ENCODE measurements around the gene MAGI1. TPM values are rescaled to one million over a fixed set of nuclear protein-coding genes. Genes with fewer than 3 reads are reported as not detected.

MAGI1 gene
- polyA plus RNA-seq, 1 donor, result 31.2 TPM

DNA sequence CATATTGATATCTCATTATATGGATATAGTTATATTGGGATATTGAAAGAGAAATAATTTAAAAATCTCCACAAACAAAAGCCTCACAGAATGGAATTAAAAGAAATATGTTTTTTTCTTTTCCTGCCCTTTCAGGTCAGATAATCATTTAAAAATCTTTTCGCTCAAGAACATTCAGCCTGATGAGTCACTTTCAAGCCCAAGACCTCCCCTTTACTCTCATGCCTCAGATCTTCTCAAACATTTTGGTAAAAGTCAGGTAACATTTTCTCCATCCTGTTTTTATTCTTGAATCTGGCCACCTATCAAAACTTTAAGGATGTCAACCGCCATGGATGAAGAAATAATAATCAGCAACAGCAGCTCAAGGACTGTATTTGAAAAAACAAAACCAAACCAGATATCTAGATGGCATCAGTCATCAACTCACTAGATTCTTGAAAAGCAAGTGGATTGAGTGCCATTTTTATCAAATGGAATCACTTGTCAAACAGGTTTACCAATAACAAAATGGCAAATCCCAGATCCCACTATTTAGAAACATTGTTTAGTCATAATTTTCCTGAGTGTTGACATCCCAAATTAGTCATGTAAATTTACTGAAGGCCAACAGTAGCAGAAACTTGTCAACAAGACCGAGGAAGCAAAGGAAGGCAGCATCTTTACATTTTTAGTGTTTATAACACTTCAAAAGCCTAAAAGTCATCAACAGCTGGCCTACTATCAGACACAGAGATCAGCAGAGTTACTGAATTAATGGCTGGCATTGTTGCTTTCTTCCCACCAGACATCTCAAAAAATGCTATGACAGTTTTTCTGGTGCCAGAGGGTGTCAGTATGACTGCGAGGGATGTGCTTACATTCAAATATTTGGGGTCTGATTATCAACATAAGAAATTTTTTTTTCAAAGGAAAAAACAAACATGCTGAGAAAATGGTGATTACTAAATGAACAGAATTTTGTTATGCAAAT is 444.7 kb downstream of the MAGI1 start:
- Histone ChIP-seq H3K4me1 (ENCODE audit: control insufficient read depth, insufficient read depth, low read length) (no peaks in the 10 kb centered on the region), H3K27ac (ENCODE audit: low read length) (no peak overlapping the region), H3K9me3 (ENCODE audit: control insufficient read depth, low read depth, low read length) (no peaks in the 10 kb centered on the region), H3K36me3 (ENCODE audit: control insufficient read depth, insufficient read depth, low read length) (no peaks in the 10 kb centered on the region), H3K27me3 (ENCODE audit: control insufficient read depth, insufficient read depth, low read length) (no peaks in the 10 kb centered on the region), H3K4me3 (ENCODE audit: low read length) (no peak overlapping the region)
- WGBS (ENCODE audit: insufficient coverage, low lambda C conversion rate), result 100% methylated on average over 1 of the region's 4 CpGs
- no peak for DNase-seq

DNA sequence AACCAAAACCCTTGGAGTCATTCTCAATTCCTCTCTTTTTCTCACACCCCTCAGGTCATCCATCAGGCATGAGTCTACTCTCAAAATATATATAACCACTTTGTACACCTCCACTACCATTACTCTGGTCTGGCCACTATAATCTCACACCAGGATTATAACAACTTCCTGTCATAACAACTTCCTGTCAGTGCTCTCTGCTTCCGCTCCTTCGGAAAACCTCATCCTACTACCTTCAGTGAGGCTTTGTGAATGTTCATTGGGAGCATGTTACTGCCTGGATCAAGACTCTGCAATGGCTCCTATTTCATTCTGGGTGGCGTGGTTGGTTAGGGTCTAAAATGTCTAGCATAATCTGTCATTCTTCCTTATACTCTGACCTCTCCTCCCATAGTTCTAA is 447.4 kb downstream of the MAGI1 start:
- Histone ChIP-seq H3K27me3 (ENCODE audit: control insufficient read depth, insufficient read depth, low read length) (no peaks in the 10 kb centered on the region), H3K4me1 (ENCODE audit: control insufficient read depth, insufficient read depth, low read length) (no peaks in the 10 kb centered on the region), H3K9me3 (ENCODE audit: control insufficient read depth, low read depth, low read length) (no peaks in the 10 kb centered on the region), H3K4me3 (ENCODE audit: low read length) (no peak overlapping the region), H3K27ac (ENCODE audit: low read length) (no peak overlapping the region), H3K36me3 (ENCODE audit: control insufficient read depth, insufficient read depth, low read length) (no peaks in the 10 kb centered on the region)
- DNase-seq, result no peak
- 90% methylated on average over 2 of the region's 3 CpGs for WGBS (ENCODE audit: insufficient coverage, low lambda C conversion rate)

DNA sequence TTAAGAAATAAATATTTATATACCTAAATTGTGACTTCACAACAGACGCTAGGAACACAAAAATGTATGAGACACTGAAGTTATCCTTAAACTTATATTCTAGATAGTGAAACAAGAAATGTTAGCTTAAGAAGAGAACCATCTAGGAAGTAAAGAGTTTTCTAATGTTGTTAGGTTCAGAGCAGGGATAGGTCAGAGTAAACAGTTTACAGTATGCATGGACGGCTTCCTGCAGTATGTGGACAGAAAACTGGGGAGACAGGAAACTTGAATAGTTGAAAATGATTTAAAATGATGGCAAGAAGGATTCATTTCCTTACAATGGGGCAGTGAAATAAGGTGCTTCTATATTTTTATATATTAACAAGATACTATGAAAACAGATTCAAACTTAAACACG is 449.8 kb downstream of the MAGI1 start:
- no peak for DNase-seq
- H3K27me3 ChIP-seq (ENCODE audit: control insufficient read depth, insufficient read depth, low read length), result no peaks in the 10 kb centered on the region
- no peaks in the 10 kb centered on the region for H3K9me3 ChIP-seq (ENCODE audit: control insufficient read depth, low read depth, low read length)
- H3K36me3 ChIP-seq (ENCODE audit: control insufficient read depth, insufficient read depth, low read length), result no peaks in the 10 kb centered on the region
- WGBS (ENCODE audit: insufficient coverage, low lambda C conversion rate), result 88% methylated on average over 1 of the region's 3 CpGs
- no peak overlapping the region for H3K4me3 ChIP-seq (ENCODE audit: low read length)
- H3K4me1 ChIP-seq (ENCODE audit: control insufficient read depth, insufficient read depth, low read length), result no peaks in the 10 kb centered on the region
- H3K27ac ChIP-seq (ENCODE audit: low read length), result no peak overlapping the region

DNA sequence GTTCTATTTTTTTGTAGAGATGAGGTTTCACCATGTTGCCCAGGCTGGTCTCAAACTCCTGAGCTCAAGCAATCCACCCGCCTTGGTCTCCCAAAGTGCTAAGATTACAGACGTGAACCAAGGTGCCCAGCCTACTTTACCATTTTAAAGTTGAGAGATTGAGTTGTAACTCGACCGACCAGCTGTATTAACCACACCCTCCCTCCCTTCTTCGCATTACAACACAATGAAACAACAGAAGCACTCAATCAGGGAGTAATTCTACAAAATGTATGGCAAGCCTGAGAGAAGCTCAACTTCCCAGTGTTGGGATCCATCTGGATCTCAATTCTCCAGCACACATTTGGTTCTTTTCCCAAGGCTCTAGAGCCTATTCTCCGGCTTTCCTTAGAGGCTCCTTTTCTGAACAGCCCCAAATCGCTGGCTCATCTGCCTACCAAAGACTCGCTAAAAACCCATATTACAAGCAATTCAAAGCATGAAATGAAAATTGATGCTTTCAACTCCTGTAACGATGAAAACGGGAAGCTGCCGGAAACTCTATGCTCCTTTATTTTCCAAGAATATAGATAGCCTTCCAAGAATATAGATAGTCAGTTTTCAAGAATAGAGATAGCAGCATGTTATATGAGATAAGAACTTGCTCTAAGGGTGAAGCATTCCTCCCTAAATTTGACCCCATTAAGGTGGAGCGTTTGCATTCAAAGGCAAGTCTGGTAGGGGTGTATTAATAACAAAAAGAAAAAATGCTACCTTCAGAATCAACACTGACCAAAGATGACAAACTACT is 450.9 kb downstream of the MAGI1 start:
- H3K9me3 ChIP-seq (ENCODE audit: control insufficient read depth, low read depth, low read length), result no peaks in the 10 kb centered on the region

DNA sequence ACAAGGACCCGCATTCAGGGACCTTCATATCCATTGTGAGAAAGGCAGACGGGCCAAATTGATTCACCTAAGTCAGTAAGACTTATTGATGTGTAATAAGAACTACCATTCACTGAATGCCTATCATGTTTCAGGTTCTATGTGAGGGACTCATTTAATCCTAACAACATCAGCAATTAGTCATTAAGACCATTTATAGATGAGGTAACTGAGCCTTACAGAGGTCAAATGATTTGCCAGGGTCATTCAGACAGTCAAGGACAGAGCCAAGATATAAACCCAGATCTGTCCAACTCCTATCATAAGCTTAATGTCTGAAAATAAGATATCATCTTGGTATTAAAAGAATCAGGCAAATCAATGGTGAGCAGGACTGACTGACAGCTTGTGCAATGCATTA is 453.8 kb downstream of the MAGI1 start:
- DNase-seq, result no peak

More for the DNA sequence above, 450.9 kb downstream of the MAGI1 start:
- no peak overlapping the region for H3K27ac ChIP-seq (ENCODE audit: low read length)
- no peaks in the 10 kb centered on the region for H3K36me3 ChIP-seq (ENCODE audit: control insufficient read depth, insufficient read depth, low read length)
- WGBS (ENCODE audit: insufficient coverage, low lambda C conversion rate), result 100% methylated on average over 1 of the region's 12 CpGs
- no peak for DNase-seq
- H3K4me1 ChIP-seq (ENCODE audit: control insufficient read depth, insufficient read depth, low read length), result no peaks in the 10 kb centered on the region
- H3K4me3 ChIP-seq (ENCODE audit: low read length), result no peak overlapping the region
- H3K27me3 ChIP-seq (ENCODE audit: control insufficient read depth, insufficient read depth, low read length), result no peaks in the 10 kb centered on the region

DNA sequence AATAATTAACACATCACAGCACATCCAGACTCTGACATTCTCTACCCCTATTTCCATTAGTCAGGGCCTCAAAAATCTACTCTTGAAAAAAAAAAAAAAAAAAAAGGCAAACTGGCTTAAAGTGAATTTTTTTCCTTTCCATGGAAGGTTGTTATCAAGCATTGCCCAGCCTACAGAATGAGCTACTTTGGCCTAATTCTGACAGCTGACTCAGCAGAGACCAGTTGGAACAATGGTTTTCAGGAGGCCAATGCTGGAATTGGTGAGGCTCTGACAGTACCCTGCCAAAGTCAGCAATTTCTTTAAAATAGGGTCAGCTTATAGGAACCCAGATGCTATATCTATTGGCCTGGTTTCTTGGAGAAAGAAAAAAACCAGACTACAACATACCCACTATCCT is 454.7 kb downstream of the MAGI1 start:
- H3K4me1 ChIP-seq (ENCODE audit: control insufficient read depth, insufficient read depth, low read length), result no peaks in the 10 kb centered on the region
- no peak overlapping the region for H3K27ac ChIP-seq (ENCODE audit: low read length)
- H3K36me3 ChIP-seq (ENCODE audit: control insufficient read depth, insufficient read depth, low read length), result no peaks in the 10 kb centered on the region
- no peaks in the 10 kb centered on the region for H3K27me3 ChIP-seq (ENCODE audit: control insufficient read depth, insufficient read depth, low read length)
- no peaks in the 10 kb centered on the region for H3K9me3 ChIP-seq (ENCODE audit: control insufficient read depth, low read depth, low read length)
- H3K4me3 ChIP-seq (ENCODE audit: low read length), result no peak overlapping the region
- DNase-seq, result no peak

More for the DNA sequence above, 453.8 kb downstream of the MAGI1 start:
- Histone ChIP-seq H3K36me3 (ENCODE audit: control insufficient read depth, insufficient read depth, low read length) (no peaks in the 10 kb centered on the region), H3K4me3 (ENCODE audit: low read length) (no peak overlapping the region), H3K4me1 (ENCODE audit: control insufficient read depth, insufficient read depth, low read length) (no peaks in the 10 kb centered on the region), H3K27me3 (ENCODE audit: control insufficient read depth, insufficient read depth, low read length) (no peaks in the 10 kb centered on the region), H3K27ac (ENCODE audit: low read length) (no peak overlapping the region), H3K9me3 (ENCODE audit: control insufficient read depth, low read depth, low read length) (no peaks in the 10 kb centered on the region)
- no CpG with 5 or more reads among the region's 2 CpGs for WGBS (ENCODE audit: insufficient coverage, low lambda C conversion rate)

DNA sequence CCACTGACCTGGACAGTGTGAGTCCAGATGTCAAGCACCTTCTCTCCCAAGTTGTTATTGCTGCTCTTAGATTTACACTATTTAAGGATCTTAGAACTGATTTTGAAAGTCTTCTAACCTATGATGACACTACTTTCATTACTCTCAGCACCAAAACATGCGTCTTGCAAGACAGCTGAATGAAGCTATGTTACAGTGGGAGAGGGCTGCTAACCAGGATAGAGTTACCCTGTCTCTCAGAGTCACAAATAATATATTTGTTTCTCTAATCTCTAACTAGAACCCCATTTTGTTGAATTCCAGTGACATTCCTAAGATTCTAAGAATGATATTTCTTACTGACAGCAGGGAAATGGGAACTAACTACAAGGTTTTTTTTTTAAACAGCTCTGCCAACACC is 455.5 kb downstream of the MAGI1 start:
- H3K4me1 ChIP-seq (ENCODE audit: control insufficient read depth, insufficient read depth, low read length), result no peaks in the 10 kb centered on the region
- no peak overlapping the region for H3K4me3 ChIP-seq (ENCODE audit: low read length)
- H3K9me3 ChIP-seq (ENCODE audit: control insufficient read depth, low read depth, low read length), result no peaks in the 10 kb centered on the region
- H3K27me3 ChIP-seq (ENCODE audit: control insufficient read depth, insufficient read depth, low read length), result no peaks in the 10 kb centered on the region
- no peak for DNase-seq
- no peak overlapping the region for H3K27ac ChIP-seq (ENCODE audit: low read length)
- 80% methylated on average over 1 of the region's 1 CpG for WGBS (ENCODE audit: insufficient coverage, low lambda C conversion rate)
- no peaks in the 10 kb centered on the region for H3K36me3 ChIP-seq (ENCODE audit: control insufficient read depth, insufficient read depth, low read length)

DNA sequence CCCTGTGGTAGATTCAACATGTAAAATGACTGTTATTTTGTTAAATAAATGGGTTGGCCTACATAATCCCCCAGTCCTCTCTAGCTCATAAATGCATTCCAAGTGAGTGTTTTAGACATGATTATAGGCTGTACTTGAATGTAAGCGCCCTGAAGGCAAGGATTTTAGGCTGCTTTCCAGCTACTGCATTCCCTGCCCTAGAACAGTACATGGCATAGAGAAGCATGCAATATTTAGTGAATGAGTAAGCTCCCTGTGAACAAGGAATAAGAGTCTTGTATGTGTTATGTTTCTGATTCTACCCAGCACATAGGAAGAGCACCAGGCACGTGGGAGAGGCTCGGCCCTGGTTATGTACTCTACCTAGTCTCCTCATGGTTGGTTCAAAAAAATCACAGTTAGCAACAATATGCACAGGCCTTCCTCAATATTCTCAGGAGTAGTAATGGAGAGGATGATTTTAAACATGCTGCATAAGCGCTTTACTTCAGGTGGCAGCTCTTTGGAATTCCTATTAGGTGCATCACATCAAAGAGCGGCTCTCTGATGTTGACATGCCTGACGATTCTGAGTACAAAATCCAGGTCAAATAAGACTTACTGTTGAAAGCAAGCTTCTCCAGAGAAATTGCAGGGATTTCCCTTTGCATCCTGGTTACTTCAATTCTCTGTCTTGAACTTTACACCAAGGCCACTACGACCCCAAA is 456.6 kb downstream of the MAGI1 start:
- H3K9me3 ChIP-seq (ENCODE audit: control insufficient read depth, low read depth, low read length), result no peaks in the 10 kb centered on the region
- WGBS (ENCODE audit: insufficient coverage, low lambda C conversion rate), result no CpG with 5 or more reads among the region's 7 CpGs
- H3K36me3 ChIP-seq (ENCODE audit: control insufficient read depth, insufficient read depth, low read length), result no peaks in the 10 kb centered on the region
- no peak overlapping the region for H3K27ac ChIP-seq (ENCODE audit: low read length)
- DNase-seq, result no peak
- H3K4me3 ChIP-seq (ENCODE audit: low read length), result no peak overlapping the region
- no peaks in the 10 kb centered on the region for H3K4me1 ChIP-seq (ENCODE audit: control insufficient read depth, insufficient read depth, low read length)
- H3K27me3 ChIP-seq (ENCODE audit: control insufficient read depth, insufficient read depth, low read length), result no peaks in the 10 kb centered on the region

DNA sequence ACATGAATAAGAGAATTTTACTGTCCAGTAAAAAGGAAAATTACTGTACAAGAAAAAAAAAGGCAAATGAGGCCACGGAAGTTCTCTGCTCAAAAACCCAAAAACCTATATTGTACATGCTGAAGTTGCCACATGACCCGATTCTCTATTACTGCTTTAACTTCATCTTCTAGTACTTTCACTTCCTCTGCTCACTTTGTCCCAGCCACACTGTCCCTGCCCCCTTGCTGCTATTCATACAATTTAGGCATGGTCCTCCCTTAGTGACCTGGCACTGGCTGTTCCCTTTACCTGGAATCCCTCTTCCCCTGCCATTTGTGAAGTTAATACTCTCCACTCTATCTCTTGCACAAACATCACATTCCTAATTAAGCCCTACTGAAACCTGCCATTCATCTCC is 457.4 kb downstream of the MAGI1 start:
- Histone ChIP-seq H3K27ac (ENCODE audit: low read length) (no peak overlapping the region), H3K9me3 (ENCODE audit: control insufficient read depth, low read depth, low read length) (no peaks in the 10 kb centered on the region), H3K36me3 (ENCODE audit: control insufficient read depth, insufficient read depth, low read length) (no peaks in the 10 kb centered on the region), H3K4me1 (ENCODE audit: control insufficient read depth, insufficient read depth, low read length) (no peaks in the 10 kb centered on the region), H3K4me3 (ENCODE audit: low read length) (no peak overlapping the region), H3K27me3 (ENCODE audit: control insufficient read depth, insufficient read depth, low read length) (no peaks in the 10 kb centered on the region)
- WGBS (ENCODE audit: insufficient coverage, low lambda C conversion rate), result 83% methylated on average over 1 of the region's 2 CpGs
- DNase-seq, result no peak

DNA sequence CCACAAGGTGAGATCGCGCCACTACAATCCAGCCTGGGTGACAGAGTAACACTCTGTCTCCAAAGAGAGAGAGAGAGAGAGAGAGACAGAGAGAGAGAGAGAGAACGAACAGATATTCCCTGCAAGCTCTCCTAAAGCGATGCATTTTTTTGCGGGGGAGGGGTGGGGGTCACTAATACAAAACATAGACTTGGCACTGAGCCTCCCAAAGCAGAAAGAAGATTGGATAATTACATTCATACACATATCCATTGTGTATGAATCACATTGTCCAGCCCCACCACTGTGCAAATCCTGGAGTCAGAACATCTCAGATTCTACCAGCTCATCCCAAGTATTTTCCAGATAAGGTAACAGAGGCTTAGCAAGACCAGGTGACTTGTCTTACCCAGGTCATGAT is 459.9 kb downstream of the MAGI1 start:
- Histone ChIP-seq H3K9me3 (ENCODE audit: control insufficient read depth, low read depth, low read length) (no peaks in the 10 kb centered on the region), H3K4me3 (ENCODE audit: low read length) (no peak overlapping the region), H3K27ac (ENCODE audit: low read length) (no peak overlapping the region), H3K27me3 (ENCODE audit: control insufficient read depth, insufficient read depth, low read length) (no peaks in the 10 kb centered on the region), H3K4me1 (ENCODE audit: control insufficient read depth, insufficient read depth, low read length) (no peaks in the 10 kb centered on the region), H3K36me3 (ENCODE audit: control insufficient read depth, insufficient read depth, low read length) (no peaks in the 10 kb centered on the region)
- no CpG with 5 or more reads among the region's 5 CpGs for WGBS (ENCODE audit: insufficient coverage, low lambda C conversion rate)
- DNase-seq, result no peak

Measured in large intestine (tissue), 3 donors.